Stimulated activated CD4-positive, alpha-beta T cell treated with anti-CD3 and anti-CD28 coated beads, Interleukin-2, amount 100 ng/mL, for 4 hours (primary cell): ENCODE measurements around the gene DNAJA1.
"Not testable (repeated sequence)": the region's sequence is repeated elsewhere in the genome, so short reads cannot be mapped to it uniquely, and the experiment has no call there.

ENCODE experiments used
- DNase-seq: peaks from one replicate; pipeline ENCODE4 v3.0.0-alpha.2; 2020; ENCODE audit warnings: low read depth

DNAJA1 gene

DNA sequence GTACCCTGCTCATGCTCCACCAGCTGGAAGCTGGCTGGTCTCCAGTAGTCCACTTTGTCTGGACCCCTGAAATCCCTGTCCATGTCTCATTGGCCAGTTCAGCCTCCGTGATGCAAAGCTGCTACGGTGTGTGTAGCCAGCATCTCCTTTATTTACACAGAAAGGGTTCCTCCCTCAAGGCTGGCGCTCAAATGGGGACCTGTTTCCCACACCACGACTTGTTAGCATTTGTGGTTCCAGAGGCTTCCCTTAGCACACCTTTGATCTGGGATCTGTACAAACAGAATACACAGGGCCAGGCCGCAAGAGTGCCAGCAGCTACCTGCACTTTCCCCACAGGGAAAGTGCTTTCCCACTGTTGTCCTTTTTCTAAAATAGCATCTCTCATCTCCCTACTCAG is 57.1 kb downstream of the DNAJA1 start:
- DNase-seq: no peak

DNA sequence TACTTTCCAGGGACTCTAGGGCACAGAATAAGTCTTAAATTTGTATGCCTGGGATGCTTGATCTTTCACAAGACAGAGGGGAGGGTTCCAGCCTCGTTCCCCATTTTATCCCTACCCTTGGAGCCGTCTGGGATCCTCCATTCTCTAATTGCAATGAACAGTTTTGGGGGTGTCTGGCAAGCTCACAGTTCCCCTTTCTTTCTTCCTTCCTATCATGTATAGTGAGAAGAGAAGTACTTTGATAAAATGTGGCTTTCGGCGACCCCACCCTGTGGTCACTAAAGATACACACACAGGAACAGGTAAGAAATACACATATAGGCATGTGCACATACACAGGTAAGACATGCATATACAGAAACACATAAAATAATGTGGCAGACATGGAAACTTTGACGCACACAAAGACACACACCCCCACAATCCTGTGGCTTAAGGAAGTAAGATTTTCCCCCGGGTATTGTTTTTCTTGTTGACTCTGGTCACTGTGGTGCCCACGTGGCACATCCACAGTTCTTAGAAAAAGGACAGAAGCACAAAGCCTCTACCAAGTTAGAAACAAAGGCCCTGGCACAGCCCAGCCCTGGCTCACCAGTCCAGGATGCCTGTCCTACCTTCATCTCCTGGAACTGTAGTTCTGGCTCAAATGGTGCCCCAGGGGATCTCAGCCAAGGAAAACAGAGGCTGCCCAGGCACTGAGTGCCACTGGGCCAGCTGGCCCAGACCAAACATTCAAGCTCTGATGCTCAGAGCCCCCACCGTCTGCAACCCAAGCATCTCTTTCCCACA is 57.7 kb downstream of the DNAJA1 start:
- DNase-seq: no peak

DNA sequence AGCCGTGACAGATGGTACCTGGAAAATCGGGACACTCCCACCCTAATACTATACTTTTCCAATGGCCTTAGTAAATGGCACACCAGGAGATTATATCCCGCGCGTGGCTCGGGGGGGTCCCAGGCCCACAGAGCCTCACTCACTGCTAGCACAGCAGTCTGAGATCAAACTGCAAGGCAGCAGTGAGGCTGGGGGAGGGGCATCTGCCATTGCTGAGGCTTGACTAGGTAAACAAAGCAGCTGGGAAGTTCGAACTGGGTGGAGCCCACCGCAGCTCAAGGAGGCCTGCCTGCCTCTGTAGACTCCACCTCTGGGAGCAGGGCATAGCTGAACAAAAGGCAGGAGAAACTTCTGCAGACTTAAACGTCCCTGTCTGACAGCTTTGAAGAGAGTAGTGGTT is 60.6 kb downstream of the DNAJA1 start:
- DNase-seq: not testable (repeated sequence)
